ENCODE results near the gene TLCD1.

TLCD1 gene

GRCh38 chr17:28717578-28718332 is 8.3 kb downstream of the TLCD1 start, which contains the start of gene RAB34 (continued):
- TF ChIP-seq ZNF2 (tag by site-specific recombination; IDR thresholded peaks at IDR 0.05) (no peak), ZNF830 (tag by site-specific recombination; IDR thresholded peaks at IDR 0.05; ENCODE audit: low read depth) (no peak), ZNF629 (tag by site-specific recombination; IDR thresholded peaks at IDR 0.05) (peak; percentile 49; the same call in 1 of the 2 replicates), ZNF214 (tag by site-specific recombination; IDR thresholded peaks at IDR 0.05; ENCODE audit: borderline replicate concordance) (no peak), ZNF600 (tag by site-specific recombination; IDR thresholded peaks at IDR 0.05) (no peak), ZNF280C (tag by site-specific recombination; IDR thresholded peaks at IDR 0.05) (no peak), ZNF266 (tag by site-specific recombination; IDR thresholded peaks at IDR 0.05; ENCODE audit: low read depth) (no peak), ZNF19 (tag by site-specific recombination; IDR thresholded peaks at IDR 0.05; ENCODE audit: low read depth) (no peak), ZNF521 (tag by site-specific recombination; IDR thresholded peaks at IDR 0.05) (no peak), MZF1 (tag by site-specific recombination; IDR thresholded peaks at IDR 0.05; ENCODE audit: borderline replicate concordance) (no peak), SALL2 (tag by site-specific recombination; IDR thresholded peaks at IDR 0.05; ENCODE audit: borderline replicate concordance) (no peak), ZNF398 (tag by site-specific recombination; IDR thresholded peaks at IDR 0.05) (peak; percentile 99), KLF9 (tag by site-specific recombination; IDR thresholded peaks at IDR 0.05; ENCODE audit: low read depth) (peak; percentile 44; the same call in 1 of the 2 replicates), ZBTB20 (tag by site-specific recombination; IDR thresholded peaks at IDR 0.05) (peak; percentile 82), ZNF335 (tag by site-specific recombination; conservative IDR thresholded peaks at IDR 0.05) (no peak), ZNF677 (tag by site-specific recombination; IDR thresholded peaks at IDR 0.05) (no peak), BCL6B (tag by site-specific recombination; IDR thresholded peaks at IDR 0.05) (no peak), ZXDB (tag by site-specific recombination; IDR thresholded peaks at IDR 0.05) (peak; percentile 60), ZNF560 (tag by site-specific recombination; IDR thresholded peaks at IDR 0.05; ENCODE audit: borderline replicate concordance) (no peak), HIC1 (tag by site-specific recombination; IDR thresholded peaks at IDR 0.05) (peak; percentile 98), HOXC10 (CRISPR knock-in tag; IDR thresholded peaks at IDR 0.05) (no peak), KLF7 (tag by site-specific recombination; IDR thresholded peaks at IDR 0.05; ENCODE audit: borderline replicate concordance) (no peak), ZNF843 (tag by site-specific recombination; IDR thresholded peaks at IDR 0.05) (no peak), ZNF416 (tag by site-specific recombination; IDR thresholded peaks at IDR 0.05) (no peak), ZNF362 (tag by site-specific recombination; IDR thresholded peaks at IDR 0.05) (no peak), ZNF449 (tag by site-specific recombination; IDR thresholded peaks at IDR 0.05) (peak; percentile 51), TCF7L2 (IDR thresholded peaks at IDR 0.05; ENCODE audit: borderline replicate concordance, low read depth, low read length) (no peak), ZBTB48 (tag by site-specific recombination; IDR thresholded peaks at IDR 0.05) (0 out of 2 replicates have a peak, but pooled peaks have one; percentile 21), ZNF580 (tag by site-specific recombination; IDR thresholded peaks at IDR 0.05) (no peak)
